NT2/D1 (cell line): ENCODE data around the gene RAB22A.

ENCODE experiments used
- YY1 ChIP-seq: IDR thresholded peaks from 2 replicates; pipeline ENCODE4 v1.6.1; 2011; ENCODE audit not compliant: insufficient read length, insufficient read depth
- ZNF274 ChIP-seq: IDR thresholded peaks from 2 replicates; pipeline ENCODE4 v1.6.1; 2011; ENCODE audit warnings: mild to moderate bottlenecking, low read depth, low read length

GRCh38 chr20:58277578-58278472 lies 31.7 kb upstream of the RAB22A start:
- TF ChIP-seq ZNF274 (no peak), YY1 (no peak)
